Stimulated activated CD4-positive, alpha-beta T cell treated with anti-CD3 and anti-CD28 coated beads, Interleukin-1b, Interleukin-23, amount 100 ng/mL, for 48 hours (primary cell): Measurements from ENCODE around the gene CHST13.

Source experiments
- DNase-seq: peaks from one replicate; pipeline ENCODE4 v3.0.0-alpha.2; 2020

The CHST13 gene

DNA sequence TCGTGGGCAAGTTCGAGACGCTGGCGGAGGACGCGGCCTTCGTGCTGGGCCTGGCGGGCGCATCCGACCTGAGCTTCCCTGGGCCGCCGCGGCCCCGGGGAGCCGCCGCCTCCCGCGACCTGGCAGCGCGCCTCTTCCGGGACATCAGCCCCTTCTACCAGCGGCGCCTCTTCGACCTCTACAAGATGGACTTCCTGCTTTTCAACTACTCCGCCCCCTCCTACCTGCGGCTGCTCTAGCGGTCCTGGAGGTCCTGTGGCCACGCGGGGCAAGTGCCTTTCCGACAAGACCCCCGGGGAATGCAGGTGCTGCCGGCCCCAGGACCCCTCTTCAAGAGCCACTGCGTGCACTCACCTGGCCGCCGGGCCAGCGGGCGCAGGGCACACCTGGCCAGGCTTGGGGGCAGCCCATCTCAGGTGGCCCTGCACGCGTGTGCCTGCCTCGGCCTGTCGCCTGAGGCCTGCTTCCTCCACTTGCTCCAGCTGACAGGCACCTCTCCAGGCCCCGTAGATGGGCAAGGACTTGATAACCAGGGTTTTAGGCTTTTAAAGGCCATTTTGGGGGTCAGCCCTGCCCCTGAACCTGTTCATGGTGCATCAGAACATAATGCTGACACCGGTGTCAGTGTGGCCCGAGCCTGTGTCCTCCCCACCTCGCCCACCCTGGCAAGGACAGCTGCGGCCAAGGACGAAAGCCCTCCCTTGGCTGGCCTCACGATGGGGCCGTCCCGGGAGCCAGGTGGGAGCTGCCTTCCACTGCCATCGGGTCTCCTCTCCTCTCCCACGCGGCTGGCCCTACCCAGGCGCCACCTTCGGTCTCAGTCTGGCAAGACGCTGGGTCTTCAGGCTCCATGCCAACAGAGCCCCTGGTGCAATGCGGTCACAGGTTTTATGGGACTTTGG is 18.6 kb downstream of the CHST13 start:
- DNase-seq = no peak

DNA sequence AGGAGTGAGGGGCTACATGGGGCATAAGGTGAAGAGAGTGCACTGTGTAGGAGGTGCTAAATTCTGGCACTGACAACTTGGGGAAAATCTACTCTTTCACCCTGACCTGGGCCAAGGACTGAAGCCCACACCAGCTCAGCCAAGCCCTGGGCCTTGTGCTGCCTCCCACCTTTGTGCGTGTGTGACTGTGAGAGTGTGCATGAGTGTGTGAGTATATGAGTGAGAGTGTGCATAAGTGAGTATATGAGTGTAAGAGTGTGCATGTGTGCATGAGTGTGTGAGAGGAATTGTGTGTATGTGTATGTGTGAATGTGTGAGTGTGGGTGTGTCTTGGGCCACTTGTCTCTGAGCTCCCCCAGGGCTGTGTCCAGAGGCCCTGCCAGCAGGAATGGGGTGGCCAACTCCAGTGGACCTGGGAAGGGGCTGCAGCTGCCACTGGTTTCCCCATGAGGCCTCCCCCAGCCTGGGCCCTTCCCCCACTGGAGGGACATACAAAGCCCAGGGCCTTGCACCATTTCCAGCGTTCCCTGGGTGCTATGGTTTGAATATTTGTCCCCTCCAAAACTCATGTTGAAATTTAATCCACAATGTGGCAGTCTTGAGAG is 19.6 kb downstream of the CHST13 start:
- no peak for DNase-seq

DNA sequence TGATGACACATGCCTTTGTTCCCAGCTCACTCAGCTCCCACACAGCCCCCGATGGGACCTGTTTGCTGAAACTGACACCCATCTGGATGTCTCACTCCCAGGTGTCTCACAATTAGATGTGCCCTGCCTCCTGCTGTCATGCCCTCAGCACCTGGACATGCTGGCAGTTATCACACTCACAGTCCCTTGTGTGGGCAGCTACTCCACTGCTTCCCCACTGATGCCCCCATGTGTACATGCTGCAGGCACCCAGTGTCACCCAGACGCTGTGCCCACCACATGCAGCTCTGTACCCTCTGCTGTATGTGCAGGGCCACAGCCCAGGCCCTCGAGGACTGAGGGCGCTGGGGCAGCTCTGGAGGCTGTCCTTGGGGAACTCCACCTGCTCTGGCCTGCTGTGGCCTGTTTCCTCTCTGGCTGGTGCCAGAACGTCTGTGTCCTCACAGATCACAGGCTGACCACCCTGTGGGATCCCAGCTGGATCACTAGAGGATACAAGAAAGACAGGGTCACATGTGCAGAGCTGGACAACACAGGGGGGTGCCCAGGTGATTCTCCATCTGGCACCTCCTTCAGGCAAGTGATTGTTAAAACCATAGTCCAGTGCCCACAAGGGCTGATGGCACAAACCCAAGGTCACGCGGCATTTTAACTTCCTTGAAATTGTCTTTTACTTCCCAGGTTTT is 20.8 kb downstream of the CHST13 start:
- no peak for DNase-seq

DNA sequence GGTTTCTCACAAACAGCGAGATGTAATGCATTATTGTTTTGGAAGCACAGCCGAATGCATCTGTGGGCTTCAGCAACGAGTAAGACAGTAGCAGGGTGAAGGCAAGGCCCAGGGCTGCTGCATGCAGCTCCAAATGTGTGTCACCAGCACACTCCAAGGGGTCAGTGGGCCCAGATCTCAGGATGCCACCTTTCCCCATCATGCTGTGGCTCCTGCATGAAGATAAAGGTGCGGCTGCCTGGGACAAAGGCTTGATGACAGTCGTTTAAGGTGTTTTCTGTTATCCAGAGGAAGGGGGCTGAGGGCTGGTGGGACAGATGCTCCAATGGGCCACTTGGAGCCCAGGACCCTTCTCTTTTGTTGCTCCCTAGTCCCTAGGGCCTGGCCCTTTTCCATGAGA is 21.6 kb downstream of the CHST13 start:
- no peak for DNase-seq

DNA sequence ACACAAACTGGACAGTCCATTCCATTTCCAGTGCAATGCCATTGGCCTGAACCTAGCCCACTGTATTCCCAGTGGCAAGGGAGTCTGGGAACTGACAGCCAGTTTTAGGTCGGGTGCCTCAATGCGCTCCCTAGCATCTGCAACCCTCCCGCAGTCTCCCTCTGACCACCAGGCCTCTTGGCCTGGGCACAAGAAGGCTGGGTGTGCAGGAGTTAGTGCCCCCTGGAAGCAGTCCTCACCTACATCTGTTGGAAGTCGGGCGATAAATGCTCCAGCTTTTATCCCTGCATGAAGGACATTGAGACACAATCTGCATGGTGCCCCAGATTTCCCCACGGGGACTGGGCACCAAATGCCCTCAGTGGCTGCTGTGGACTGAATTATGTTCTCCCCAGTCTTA is 22.1 kb downstream of the CHST13 start:
- no peak for DNase-seq

DNA sequence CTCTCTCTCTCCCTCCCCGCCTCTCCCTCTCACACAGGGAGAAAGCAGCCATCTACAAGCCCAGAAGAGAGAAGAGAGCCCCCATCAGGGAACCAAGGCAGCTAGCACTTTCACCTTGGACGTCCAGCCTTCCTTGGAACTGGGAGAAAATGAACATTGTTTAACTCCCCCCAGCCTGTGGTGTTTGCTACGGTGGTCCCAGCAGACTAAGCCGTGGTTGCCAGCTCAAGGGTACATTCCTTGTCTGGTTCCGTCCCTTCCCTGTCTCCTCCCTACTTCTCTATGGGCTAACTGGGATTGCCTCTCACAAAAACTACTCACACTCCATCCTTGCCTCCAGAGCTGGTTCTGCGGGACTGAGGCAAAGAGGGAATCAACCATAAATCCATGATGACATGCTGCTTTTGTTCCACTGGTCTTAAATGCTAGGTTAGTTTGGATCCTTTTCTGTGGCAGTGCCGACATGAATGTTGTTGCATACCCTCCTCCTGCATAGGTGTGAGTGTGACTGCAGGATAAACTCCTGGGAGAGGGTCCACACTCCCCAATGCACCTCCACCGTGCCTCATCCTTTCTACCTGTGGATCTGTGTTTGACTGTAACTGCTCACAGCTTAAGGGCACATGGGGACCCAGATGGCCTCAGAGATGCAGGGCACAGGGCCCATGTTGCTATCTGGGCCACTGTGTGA is 22.7 kb downstream of the CHST13 start:
- no peak for DNase-seq

DNA sequence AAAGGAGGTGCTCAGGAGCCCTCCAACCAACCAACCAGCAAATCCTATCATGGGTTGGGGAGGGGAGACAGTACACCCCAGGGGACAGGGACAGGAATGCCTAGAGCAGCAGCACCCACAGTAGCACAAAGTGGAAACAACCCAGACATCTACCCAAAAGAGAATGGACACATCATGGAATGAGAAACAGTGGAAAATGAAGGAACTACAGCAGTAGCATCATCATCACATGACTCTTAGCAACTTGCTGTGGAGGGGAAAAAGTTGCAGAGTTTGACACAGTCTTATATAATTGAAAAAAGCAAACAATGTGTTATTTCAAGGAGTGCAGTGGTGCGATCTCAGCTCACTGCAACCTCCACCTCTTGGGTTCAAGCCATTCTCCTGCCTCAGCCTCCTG is 23.8 kb downstream of the CHST13 start:
- DNase-seq = no peak

DNA sequence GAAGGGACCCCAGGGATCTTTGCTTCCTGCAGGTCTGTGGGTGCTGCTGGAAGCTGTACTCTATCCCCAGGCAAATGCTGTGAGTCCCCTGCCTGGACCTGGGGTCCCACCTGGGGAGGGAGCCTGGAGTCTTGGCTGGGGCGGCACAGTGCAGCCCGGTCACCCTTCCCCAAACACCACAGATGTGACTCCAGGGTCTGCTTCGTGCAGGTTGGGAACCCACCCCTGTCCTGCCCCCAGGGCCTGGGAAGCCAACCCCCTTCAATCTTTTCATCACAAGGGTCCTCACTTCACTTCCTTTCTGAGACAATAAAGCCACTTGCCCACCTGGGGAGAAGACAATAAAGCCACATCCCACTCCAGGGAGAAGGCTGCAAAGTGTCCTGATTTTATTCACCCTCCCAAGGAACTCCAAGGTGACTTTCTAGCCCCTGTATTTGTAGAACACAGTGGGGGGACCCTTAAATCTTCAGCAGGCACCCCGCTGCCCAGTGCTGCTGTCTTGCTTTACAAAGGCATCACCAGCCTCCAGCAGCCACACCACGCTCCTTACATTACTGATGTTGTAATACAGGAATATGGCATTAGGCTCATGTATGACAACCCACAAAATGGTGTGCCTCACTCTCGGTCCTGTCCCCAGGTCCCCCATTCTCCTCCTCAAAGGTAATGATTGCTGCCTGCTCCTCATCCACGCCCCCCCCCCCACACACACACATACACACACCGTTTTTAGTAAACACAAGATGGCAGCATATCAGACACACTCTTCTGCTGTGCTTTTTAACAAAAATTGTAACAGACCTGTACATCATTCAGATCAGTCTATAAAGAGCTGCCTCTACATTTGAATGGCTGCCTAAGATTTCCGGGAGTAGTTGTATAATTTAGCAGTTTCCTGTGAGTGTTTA is 24.9 kb downstream of the CHST13 start:
- DNase-seq = no peak

DNA sequence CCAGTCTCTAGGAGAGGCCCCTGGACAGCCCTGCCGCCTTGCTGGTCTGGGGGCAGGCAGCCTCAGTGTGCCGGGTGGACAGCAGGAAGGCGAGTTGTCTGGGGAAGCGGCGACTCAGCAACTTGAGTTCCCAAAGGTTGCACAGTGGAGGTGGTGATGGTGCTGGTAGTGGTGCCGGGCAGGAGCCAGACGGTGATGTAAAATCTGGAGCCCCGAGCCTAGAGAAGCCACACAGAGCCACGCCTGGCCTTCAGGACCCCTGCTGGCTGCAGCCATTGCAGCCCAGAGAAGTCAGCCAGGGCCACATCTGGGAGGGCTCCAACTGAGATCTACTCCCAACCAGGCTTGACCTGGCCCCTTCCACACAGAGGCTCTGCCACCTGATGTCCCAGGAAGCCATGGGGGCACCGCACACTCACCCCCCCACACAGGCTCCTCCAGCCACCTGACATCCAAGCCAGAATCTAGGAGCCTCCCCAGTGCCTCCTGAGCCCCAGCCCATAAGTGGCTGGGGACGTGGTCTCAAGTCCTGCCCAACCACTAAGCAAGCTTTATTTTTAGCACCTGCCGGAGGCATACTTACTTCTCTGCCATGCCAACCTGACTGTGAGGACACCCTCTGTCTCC is 26.0 kb downstream of the CHST13 start:
- no peak for DNase-seq

DNA sequence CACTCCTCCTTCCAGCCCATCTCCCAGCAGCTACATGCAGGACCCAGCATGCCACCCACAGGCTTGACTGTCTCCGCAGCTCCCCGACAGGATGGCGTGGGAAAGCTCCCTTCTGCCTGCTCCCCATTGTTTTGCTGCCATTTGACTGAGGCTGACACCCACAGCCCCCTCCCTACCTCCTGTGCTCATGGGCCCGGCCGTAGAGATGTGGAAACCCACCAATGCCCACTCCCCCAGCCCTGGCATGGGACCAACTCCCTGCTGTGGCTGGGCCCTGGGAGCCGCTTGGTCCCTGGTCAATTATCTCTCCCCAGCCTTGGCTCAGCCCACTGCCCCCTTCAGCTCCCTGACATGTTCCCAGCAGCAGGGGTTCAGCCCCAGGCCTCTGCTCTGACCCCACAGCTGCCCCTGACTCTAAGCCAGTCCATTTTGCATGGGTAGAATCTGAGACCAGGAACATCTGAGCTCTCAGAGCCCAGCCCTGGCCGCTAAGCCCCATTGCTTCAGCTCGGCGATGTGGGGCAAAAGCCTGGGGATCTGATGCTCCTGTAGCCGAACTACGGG is 26.6 kb downstream of the CHST13 start:
- DNase-seq = no peak

DNA sequence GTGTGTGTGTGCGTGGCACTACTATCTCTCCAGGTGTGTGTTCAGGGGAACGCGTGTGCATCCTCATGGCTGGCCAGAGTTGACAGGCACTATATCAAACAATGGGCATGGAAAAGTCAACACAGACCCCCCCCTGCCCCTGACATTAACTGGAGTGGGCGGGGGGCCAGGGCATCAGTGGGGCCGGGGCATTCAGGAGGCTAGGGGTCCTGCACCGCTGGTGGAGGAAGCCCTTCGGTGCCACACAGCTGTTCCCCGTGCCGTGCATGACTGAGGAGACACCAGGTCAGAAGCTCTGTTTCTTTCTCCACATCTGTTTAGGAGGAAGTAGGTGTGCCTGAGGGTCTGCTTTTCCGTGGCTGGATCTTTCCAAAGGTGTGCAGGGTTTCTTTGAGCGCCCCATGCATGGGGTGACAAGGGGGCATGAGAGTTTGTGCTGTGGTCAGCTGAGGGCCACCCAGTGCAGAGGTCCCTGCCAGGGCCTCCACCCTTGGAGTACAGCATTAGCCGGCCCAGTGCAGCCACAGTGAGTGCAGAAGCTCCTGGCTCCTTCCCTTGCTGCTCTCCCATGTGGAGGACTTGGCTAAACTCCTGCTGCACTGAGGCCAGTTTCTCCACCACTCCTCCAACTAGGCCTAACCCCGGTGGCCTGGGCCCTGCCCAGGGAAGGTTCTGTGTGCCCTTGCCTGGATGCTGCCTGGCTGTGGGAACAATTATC is 27.3 kb downstream of the CHST13 start:
- no peak for DNase-seq

DNA sequence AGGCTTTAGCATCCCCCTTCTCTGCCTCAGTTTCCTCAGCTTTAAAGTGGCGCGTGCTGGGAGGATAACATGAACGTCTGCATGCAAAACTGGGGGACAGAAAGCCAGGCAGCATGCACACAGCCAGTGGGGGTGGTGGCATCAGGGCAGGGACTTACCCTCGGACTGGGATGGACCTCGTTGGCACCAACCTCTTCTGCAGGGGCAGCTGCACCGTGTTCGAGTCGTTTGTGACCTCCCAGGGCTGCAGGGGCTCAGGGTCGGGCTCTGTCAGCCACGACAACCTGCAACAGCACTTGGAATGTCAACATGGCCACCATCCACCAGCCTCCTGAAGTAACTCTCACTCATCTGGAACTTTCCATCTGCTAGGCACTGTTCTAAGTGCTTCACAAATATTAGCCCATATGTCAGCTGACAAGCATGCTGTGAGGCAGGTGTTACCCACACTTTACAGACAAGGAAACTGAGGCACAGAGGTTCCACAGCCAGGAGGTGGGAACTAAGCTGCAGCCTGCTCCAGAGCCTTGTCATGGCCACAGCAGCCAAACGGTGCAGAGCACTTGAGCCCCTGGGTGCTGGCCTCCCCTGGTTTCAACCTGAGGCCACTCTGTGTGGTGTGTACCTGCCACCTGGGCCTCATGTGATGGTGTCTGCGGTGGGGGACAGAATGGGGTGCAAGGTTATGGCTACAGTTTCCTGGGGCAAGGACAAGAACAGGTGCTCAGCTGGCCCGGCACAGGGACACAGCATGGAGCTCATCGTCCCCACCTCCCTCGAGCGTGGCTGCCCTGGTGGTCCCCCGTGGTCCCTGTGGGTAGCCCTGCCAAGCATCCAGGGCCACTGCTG is 28.1 kb downstream of the CHST13 start:
- DNase-seq = no peak

DNA sequence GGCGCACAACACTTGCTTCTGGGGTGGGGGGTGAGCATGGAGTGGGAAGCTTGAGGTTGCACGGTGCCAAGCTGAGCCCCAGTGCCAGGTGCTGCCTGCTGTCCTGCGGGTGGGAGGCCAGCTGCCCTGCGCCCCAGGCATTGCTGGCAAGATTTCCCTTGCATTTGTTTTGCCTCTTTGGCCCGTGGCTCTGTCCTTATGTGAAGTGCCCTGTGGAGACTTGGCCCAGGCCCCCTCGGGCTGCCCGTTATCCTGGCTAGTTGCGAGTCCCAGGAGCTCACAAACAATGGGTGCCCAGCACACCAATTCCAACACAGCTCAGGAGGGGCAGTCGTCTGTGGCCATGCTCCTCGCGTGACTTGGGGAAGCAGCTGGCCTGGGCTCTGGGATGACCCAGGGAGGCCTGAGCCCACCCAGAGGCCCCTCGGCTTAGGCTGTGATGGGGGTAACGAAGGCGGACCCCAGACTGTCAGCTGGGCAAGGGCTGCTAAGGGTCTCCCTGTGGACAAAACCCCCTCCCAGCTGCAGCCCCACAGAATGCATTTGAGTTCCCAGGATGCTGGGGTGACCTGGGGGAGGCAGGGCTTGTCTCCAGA is 28.8 kb downstream of the CHST13 start:
- no peak for DNase-seq

DNA sequence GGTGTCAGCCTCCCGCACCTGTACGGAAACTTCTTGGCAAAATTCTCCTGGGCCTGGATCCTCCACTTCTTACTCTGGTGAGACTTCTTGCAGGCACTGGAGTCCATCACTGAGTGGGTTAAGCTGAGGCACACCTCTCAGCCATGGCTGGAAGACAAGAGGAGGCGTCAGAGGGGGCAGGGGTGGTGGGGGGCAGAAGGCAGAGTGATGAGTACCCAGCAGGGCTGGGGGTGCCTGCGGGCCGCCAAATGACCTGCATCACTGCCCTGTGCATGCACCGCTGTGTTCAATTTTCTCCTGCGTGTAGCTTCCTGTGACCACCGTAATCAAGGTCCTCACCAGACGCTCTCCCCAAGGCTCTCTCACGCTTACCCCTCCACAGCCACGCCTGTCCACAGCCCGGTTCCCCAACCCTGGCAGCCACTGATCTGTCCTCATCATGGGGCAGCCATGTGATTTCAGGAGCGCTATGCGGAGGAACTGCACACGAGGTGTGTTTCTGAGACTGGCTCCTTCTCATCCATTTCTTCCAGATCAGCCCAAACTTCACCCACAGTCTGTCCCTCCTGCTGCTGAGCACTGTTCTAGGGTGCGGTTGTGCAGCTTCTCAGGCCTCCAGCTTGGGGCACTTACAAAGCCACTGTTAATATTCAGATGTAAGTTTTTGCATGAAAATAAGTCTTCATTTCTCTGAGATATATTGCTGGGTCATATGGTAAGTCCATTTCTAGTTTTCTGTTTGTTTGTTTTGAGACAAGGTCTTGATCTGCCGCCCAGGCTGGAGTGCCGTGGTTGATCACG is 29.5 kb downstream of the CHST13 start:
- DNase-seq = no peak

DNA sequence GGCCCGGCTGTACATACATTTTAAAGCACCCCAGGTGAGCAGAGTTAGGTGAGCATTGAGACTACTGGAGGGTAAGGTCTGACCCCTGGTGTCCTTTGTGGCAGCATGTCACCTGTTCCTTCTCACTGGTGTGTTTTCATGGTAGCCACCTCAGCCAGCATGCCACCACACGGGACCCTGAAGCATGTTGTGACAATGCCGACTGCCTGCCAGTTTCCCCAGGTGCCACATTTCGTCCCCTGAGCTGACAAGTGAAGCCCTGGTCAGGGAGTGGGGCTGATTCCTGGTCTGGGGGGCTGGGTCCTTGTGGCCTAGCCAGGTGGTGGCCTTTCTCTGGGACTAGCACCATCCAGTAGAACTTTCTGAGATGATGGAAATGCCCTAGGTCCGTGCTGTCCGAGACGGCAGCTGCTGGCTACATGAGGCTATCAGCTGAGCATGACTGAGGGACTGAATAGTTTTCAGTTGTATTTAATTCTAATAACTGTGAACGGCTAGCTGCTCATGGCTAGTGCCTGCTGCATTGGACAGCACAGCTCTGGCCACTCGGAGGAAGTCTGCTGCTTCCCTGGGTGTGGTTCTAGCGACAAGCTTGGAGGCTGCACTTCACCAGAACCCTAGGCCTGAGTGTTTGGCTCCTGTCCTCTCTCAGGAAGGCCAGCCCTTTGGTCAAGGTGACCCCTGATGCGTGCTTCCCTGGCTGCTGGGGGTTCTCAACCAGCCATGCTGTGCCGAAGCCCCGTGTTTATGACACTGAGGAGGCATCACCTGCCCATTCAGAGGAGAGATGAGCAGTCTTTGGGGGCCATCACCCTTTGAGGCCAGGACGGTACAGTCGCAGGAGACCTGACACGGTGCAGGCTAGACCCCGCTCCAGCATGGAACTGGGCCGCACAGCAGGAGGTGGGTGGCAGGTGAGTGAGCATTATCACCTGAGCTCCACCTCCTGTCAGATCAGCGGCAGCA is 30.9 kb downstream of the CHST13 start:
- no peak for DNase-seq

DNA sequence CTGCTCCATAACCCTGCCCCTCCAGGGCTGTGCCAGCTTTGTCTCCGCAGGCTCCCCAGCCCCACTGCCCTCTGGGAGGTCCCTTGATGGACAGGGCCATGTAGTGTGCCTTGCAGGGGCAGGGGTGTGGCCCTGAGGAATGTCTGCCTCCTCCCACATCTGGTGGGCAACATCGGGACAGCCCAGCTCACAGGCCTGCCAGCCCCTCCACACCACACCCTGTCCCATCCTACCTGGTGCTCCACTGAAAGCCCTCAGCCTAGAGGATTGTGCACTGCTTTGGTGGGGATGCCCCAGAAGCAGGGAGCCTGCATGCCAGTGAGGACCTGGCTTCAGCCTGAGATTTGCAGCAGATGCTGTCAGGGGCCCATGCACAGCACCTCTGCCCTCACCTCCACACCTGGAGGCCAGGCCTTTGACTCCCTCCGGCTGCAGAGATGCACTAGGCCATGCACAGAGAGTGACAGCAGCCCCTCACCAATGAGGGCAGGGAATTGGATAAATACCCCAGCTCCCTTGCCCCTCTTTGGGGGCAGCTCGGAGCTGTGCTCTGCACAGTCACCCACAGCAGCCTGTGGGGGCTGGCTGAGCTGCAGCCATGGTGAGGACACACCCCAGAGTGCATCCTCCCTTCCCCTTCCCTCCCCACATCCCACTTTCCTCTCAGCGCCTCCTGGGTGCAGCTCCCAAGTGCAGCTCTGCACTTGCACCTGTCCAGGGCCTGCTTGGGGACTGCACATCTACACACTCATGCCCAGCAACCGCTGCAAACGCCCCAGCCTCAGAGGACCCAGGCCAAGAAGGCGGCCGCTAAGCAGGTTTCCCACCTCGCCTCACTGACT is 32.1 kb downstream of the CHST13 start:
- no peak for DNase-seq
